ENCODE data around the gene DPP9.

The DPP9 gene

GRCh38 chr19:4675346-4675745 lies 48.3 kb downstream of the DPP9 start:
- TF ChIP-seq CTCF (IDR thresholded peaks at IDR 0.05): no peak
- no peaks in the 10 kb centered on the region for H3K9me3 ChIP-seq
- no peak overlapping the region for H3K27ac ChIP-seq
- H3K36me3 ChIP-seq: peaks cover 18 to 62% (median 44%) of the 10 kb centered on the region in 3 donors
- DNase-seq: no peak
- peaks cover 0 to 10% (median 0%) of the 10 kb centered on the region in 4 donors for H3K4me1 ChIP-seq
- H3K27me3 ChIP-seq: no peaks in the 10 kb centered on the region
- intact Hi-C loops (cut with DNase I; ENCODE audit: low total_unique reads): no loop called here
- H3K4me3 ChIP-seq: no peak overlapping the region

GRCh38 chr19:4673726-4674125 lies 49.9 kb downstream of the DPP9 start:
- DNase-seq: no peak
- Histone ChIP-seq H3K36me3 (peaks cover 7 to 46% (median 32%) of the 10 kb centered on the region in 3 donors), H3K4me1 (peaks cover 0 to 21% (median 10%) of the 10 kb centered on the region in 4 donors), H3K4me3 (no peak overlapping the region), H3K27me3 (no peaks in the 10 kb centered on the region), H3K9me3 (no peaks in the 10 kb centered on the region), H3K27ac (no peak overlapping the region)
- intact Hi-C loops (cut with DNase I; ENCODE audit: low total_unique reads): no loop called here
- TF ChIP-seq CTCF (IDR thresholded peaks at IDR 0.05): no peak

GRCh38 chr19:4673216-4673615 lies 50.4 kb downstream of the DPP9 start:
- no peak overlapping the region for H3K27ac ChIP-seq
- no peak for DNase-seq
- H3K9me3 ChIP-seq: no peaks in the 10 kb centered on the region
- no peaks in the 10 kb centered on the region for H3K27me3 ChIP-seq
- peaks cover 0 to 22% (median 10%) of the 10 kb centered on the region in 4 donors for H3K4me1 ChIP-seq
- no peak for TF ChIP-seq CTCF (IDR thresholded peaks at IDR 0.05)
- peaks cover 7 to 42% (median 31%) of the 10 kb centered on the region in 3 donors for H3K36me3 ChIP-seq
- intact Hi-C loops (cut with DNase I; ENCODE audit: low total_unique reads): no loop called here
- no peak overlapping the region for H3K4me3 ChIP-seq

- H3K27ac ChIP-seq: peak overlapping the region; percentile 16 to 79
- no peak for DNase-seq
- H3K36me3 ChIP-seq: peaks cover 12 to 42% (median 34%) of the 10 kb centered on the region in 3 donors
- peaks cover 0 to 22% (median 10%) of the 10 kb centered on the region in 4 donors for H3K4me1 ChIP-seq
- intact Hi-C loops (cut with DNase I; ENCODE audit: low total_unique reads): no loop called here
- H3K9me3 ChIP-seq: no peaks in the 10 kb centered on the region
- H3K27me3 ChIP-seq: no peaks in the 10 kb centered on the region
- no peak overlapping the region for H3K4me3 ChIP-seq
- TF ChIP-seq CTCF (IDR thresholded peaks at IDR 0.05): no peak
Measured at GRCh38 chr19:4671185-4671851, 52.3 kb downstream of the DPP9 start.

- TF ChIP-seq CTCF (IDR thresholded peaks at IDR 0.05): no peak
- peak; percentile 88 to 92 for DNase-seq
- Histone ChIP-seq H3K9me3 (no peaks in the 10 kb centered on the region), H3K4me1 (peaks cover 0 to 22% (median 10%) of the 10 kb centered on the region in 4 donors), H3K4me3 (peak within 1 kb of the TSS; percentile 87 to 98), H3K36me3 (peaks cover 13 to 39% (median 36%) of the 10 kb centered on the region in 3 donors), H3K27ac (peak within 1 kb of the TSS; percentile 79 to 80), H3K27me3 (no peaks in the 10 kb centered on the region)
- intact Hi-C loops (cut with DNase I; ENCODE audit: low total_unique reads): no loop called here
Measured at GRCh38 chr19:4669723-4670480, 53.7 kb downstream of the DPP9 start, which contains the start of gene MYDGF. TSS of gene MYDGF (minus strand) at chr19:4670342. CDS start at chr19:4670334, 8 bp downstream.
